Liver (tissue), 9 donors: ENCODE data around the gene MAP7D3. TPM values are rescaled to one million over a fixed set of nuclear protein-coding genes. Genes with fewer than 3 reads are reported as not detected.

Experiments
- DNase-seq: peaks from one replicate; pipeline ENCODE4 v3.0.0-alpha.2; 2017; ENCODE audit warnings: low spot score
- H3K27ac ChIP-seq, 2 donors: one replicate each; pipeline ENCODE4 v1.7.0; 2013; ENCODE audit warnings: inconsistent platforms in 2 of 2, low read length in 2 of 2, control low read depth in 1 of 2, low read depth in 1 of 2, mild to moderate bottlenecking in 1 of 2
- H3K27me3 ChIP-seq, 4 donors: one replicate each; pipeline versions ENCODE4 v1.6.1 to v1.7.0; 2013; ENCODE audit warnings: low read length in 3 of 4, inconsistent platforms in 1 of 4, mild to moderate bottlenecking in 1 of 4, moderate library complexity in 1 of 4; ENCODE audit not compliant: control insufficient read depth in 4 of 4, insufficient read depth in 4 of 4
- H3K36me3 ChIP-seq, 4 donors: one replicate each; pipeline versions ENCODE4 v1.6.1 to v1.7.0; 2013; ENCODE audit warnings: low read length in 3 of 4, mild to moderate bottlenecking in 3 of 4, low read depth in 1 of 4, moderate library complexity in 1 of 4; ENCODE audit not compliant: control insufficient read depth in 4 of 4, insufficient read depth in 3 of 4
- H3K4me1 ChIP-seq, 4 donors: one replicate each; pipeline versions ENCODE4 v1.6.1 to v1.7.0; 2013; ENCODE audit warnings: low read length in 3 of 4, mild to moderate bottlenecking in 3 of 4, moderate library complexity in 1 of 4; ENCODE audit not compliant: control insufficient read depth in 4 of 4, insufficient read depth in 4 of 4
- H3K4me3 ChIP-seq, 3 donors: one replicate each; pipeline versions ENCODE4 v1.6.1 to v1.7.0; 2013; ENCODE audit warnings: low read length in 3 of 3, control low read depth in 1 of 3, low read depth in 1 of 3, mild to moderate bottlenecking in 1 of 3
- H3K9ac ChIP-seq, 2 donors: one replicate each; pipeline ENCODE4 v1.7.0; 2013; ENCODE audit warnings: low read length in 2 of 2, mild to moderate bottlenecking in 2 of 2, moderate library complexity in 2 of 2, control low read depth in 1 of 2, low read depth in 1 of 2
- H3K9me3 ChIP-seq, 4 donors: one replicate each; pipeline versions ENCODE4 v1.6.1 to v1.7.0; 2013; ENCODE audit warnings: low read length in 3 of 4; ENCODE audit not compliant: control insufficient read depth in 4 of 4
- ATF3 ChIP-seq: IDR thresholded peaks from 2 replicates; pipeline ENCODE4 v1.6.1; 2016; ENCODE audit warnings: antibody characterized with exemption
- CTCF ChIP-seq: fragments of 150-350 bp; IDR thresholded peaks from 2 replicates; pipeline ENCODE4 v1.5.1; 2017; ENCODE audit warnings: improper control_type of control experiment, low read depth, low read length; ENCODE audit not compliant: missing input control
- EGR1 ChIP-seq, 2 donors: IDR thresholded peaks; 2 replicates each; pipeline ENCODE4 v1.6.1; 2016 to 2018; ENCODE audit warnings: antibody characterized with exemption in 2 of 2, low read depth in 2 of 2
- FOXA1 ChIP-seq: IDR thresholded peaks from 2 replicates; pipeline ENCODE4 v1.6.1; 2016; ENCODE audit warnings: antibody characterized with exemption
- FOXA2 ChIP-seq: IDR thresholded peaks from 2 replicates; pipeline ENCODE4 v1.6.1; 2016; ENCODE audit warnings: antibody characterized with exemption
- GABPA ChIP-seq, 2 donors: IDR thresholded peaks in 1 of 2; conservative IDR thresholded peaks in 1 of 2; 2 replicates each; pipeline ENCODE4 v1.6.1; 2016; ENCODE audit warnings: antibody characterized with exemption in 2 of 2, mild to moderate bottlenecking in 1 of 2, moderate library complexity in 1 of 2
- HNF4G ChIP-seq: IDR thresholded peaks from 2 replicates; pipeline ENCODE4 v1.6.1; 2016; ENCODE audit warnings: antibody characterized with exemption
- JUND ChIP-seq, 2 donors: IDR thresholded peaks; 2 replicates each; pipeline ENCODE4 v1.6.1; 2016; ENCODE audit warnings: antibody characterized with exemption in 2 of 2
- MAX ChIP-seq: IDR thresholded peaks from 2 replicates; pipeline ENCODE4 v1.6.1; 2016; ENCODE audit warnings: antibody characterized with exemption
- RAD21 ChIP-seq, 2 donors: IDR thresholded peaks; 2 replicates each; pipeline ENCODE4 v1.6.1; 2016; ENCODE audit warnings: antibody characterized with exemption in 2 of 2, mild to moderate bottlenecking in 2 of 2
- REST ChIP-seq: IDR thresholded peaks from 2 replicates; pipeline ENCODE4 v1.6.1; 2016; ENCODE audit warnings: antibody characterized with exemption, mild to moderate bottlenecking
- RXRA ChIP-seq, 2 donors: IDR thresholded peaks; 2 replicates each; pipeline ENCODE4 v1.6.1; 2017 to 2018; ENCODE audit warnings: antibody characterized with exemption in 2 of 2, mild to moderate bottlenecking in 1 of 2
- SP1 ChIP-seq: IDR thresholded peaks from 2 replicates; pipeline ENCODE4 v1.6.1; 2018; ENCODE audit warnings: antibody characterized with exemption, mild to moderate bottlenecking
- TAF1 ChIP-seq: conservative IDR thresholded peaks from 2 replicates; pipeline ENCODE4 v1.6.1; 2016; ENCODE audit warnings: antibody characterized with exemption, mild to moderate bottlenecking
- YY1 ChIP-seq: IDR thresholded peaks from 2 replicates; pipeline ENCODE4 v1.6.1; 2016; ENCODE audit warnings: antibody characterized with exemption, mild to moderate bottlenecking
- ZBTB33 ChIP-seq: IDR thresholded peaks from 2 replicates; pipeline ENCODE4 v1.6.1; 2016; ENCODE audit warnings: antibody characterized with exemption
- WGBS: extraction: QIAGEN DNeasy Blood & Tissue Kit; methylation state at CpG from one replicate; pipeline ENCODE4 v1.1.7; 2013; 5-methylcytosine and 5-hydroxymethylcytosine counted together
- polyA plus RNA-seq, 2 donors: library from polyadenylated mRNA; stranded (reverse) in 1 of 2; unstranded in 1 of 2; fragments of 200-250 nt in 1 of 2; fragments of >200 nt in 1 of 2; fragmentation: Nextera tagmentation in 1 of 2; extraction: Ambion mirVana in 1 of 2; gene quantifications; one replicate each; pipeline versions ENCODE4 v1.2.1 to v1.2.3, GENCODE V29; 2013 to 2015
- total RNA-seq, 2 donors: library from RNA; depleted of rRNA; stranded (reverse); fragments of >200 nt; gene quantifications; one replicate each; pipeline ENCODE4 v1.2.3, GENCODE V29; 2014
- donor health status: healthy.
- donor health status: healthy.
- donor health status: healthy.
- donor health status: healthy.
- donor health status: healthy.

MAP7D3 gene
- total and polyA plus RNA-seq, 4 donors: 1.6 to 4.4 (median 3.1) TPM

GRCh38 chrX:136220951-136221350 is 30.2 kb downstream of the MAP7D3 start:
- 82% methylated on average over 3 of the region's 3 CpGs for WGBS
- Histone ChIP-seq H3K4me3 (no peak overlapping the region), H3K4me1 (no peaks in the 10 kb centered on the region), H3K9ac (no peak overlapping the region), H3K27me3 (no peaks in the 10 kb centered on the region), H3K27ac (no peak overlapping the region), H3K9me3 (no peaks in the 10 kb centered on the region), H3K36me3 (peaks cover 4 to 20% (median 11%) of the 10 kb centered on the region in 4 donors)
- TF ChIP-seq GABPA (IDR thresholded peaks at IDR 0.05 in 1 of 2, conservative IDR thresholded peaks at IDR 0.05 in 1 of 2): no peak
- no peak for TF ChIP-seq SP1
- TF ChIP-seq EGR1 (IDR thresholded peaks at IDR 0.05; ENCODE audit: low read depth in 2 of 2): no peak
- no peak for TF ChIP-seq RAD21 (IDR thresholded peaks at IDR 0.05)
- no peak for TF ChIP-seq FOXA1
- no peak for TF ChIP-seq TAF1
- no peak for TF ChIP-seq MAX
- no peak for TF ChIP-seq REST
- no peak for TF ChIP-seq RXRA (IDR thresholded peaks at IDR 0.05)
- TF ChIP-seq HNF4G: no peak
- no peak for TF ChIP-seq JUND (IDR thresholded peaks at IDR 0.05)
- TF ChIP-seq ZBTB33: no peak
- TF ChIP-seq FOXA2: no peak
- TF ChIP-seq YY1: no peak
- TF ChIP-seq ATF3: no peak
- TF ChIP-seq CTCF: no peak
- DNase-seq: no peak

- WGBS: 93% methylated on average over 4 of the region's 4 CpGs
- no peak for TF ChIP-seq MAX
- TF ChIP-seq HNF4G: no peak
- TF ChIP-seq CTCF: no peak
- TF ChIP-seq FOXA1: no peak
- no peak for TF ChIP-seq RAD21 (IDR thresholded peaks at IDR 0.05)
- TF ChIP-seq JUND (IDR thresholded peaks at IDR 0.05): no peak
- TF ChIP-seq EGR1 (IDR thresholded peaks at IDR 0.05; ENCODE audit: low read depth in 2 of 2): no peak
- TF ChIP-seq TAF1: no peak
- TF ChIP-seq YY1: no peak
- no peaks in the 10 kb centered on the region for H3K27me3 ChIP-seq
- H3K27ac ChIP-seq: no peak overlapping the region
- H3K4me1 ChIP-seq: no peaks in the 10 kb centered on the region
- H3K4me3 ChIP-seq: no peak overlapping the region
- DNase-seq: no peak
- H3K36me3 ChIP-seq: peaks cover 4 to 20% (median 11%) of the 10 kb centered on the region in 4 donors
- H3K9ac ChIP-seq: no peak overlapping the region
- H3K9me3 ChIP-seq: no peaks in the 10 kb centered on the region
Observed at GRCh38 chrX:136220540-136220939, 30.7 kb downstream of the MAP7D3 start.
